WTC11 (cell line): ENCODE measurements around the gene SMARCC2. TPM values are rescaled to one million over a fixed set of nuclear protein-coding genes. Genes with fewer than 3 reads are reported as not detected.
"Not testable (repeated sequence)": the region's sequence is repeated elsewhere in the genome, so short reads cannot be mapped to it uniquely, and the experiment has no call there.

Experiments
- ATAC-seq: fragments of 200-7000 bp; cut with Tn5 transposase; 2 replicates; pipeline ENCODE4 v1.10.0; 2021; ENCODE audit warnings: mild to moderate bottlenecking, moderate library complexity
- CTCF ChIA-PET: fragments of 300-600 bp; sonication (Branson Sonifier 250); formaldehyde crosslinking; loops from one replicate; lab custom pipeline; 2021; ENCODE audit warnings: antibody characterized with exemption; lab: Charles Lee
- POLR2A ChIA-PET: fragments of 350-600 bp; sonication (Branson Sonifier 250); formaldehyde crosslinking; loops from one replicate; lab custom pipeline; 2021; ENCODE audit warnings: antibody characterized with exemption; lab: Charles Lee
- DNase-seq: peaks from one replicate; pipeline ENCODE4 v3.0.0; 2021; ENCODE audit warnings: low spot score
- H3K27ac Mint-ChIP-seq: 2 replicates; pipeline ENCODE4 v1.8.0; 2021; ENCODE audit warnings: mixed read lengths
- H3K27me3 Mint-ChIP-seq: 2 replicates; pipeline ENCODE4 v1.8.0; 2021; ENCODE audit warnings: low read depth, mild to moderate bottlenecking, moderate library complexity, mixed read lengths
- H3K36me3 Mint-ChIP-seq: 2 replicates; pipeline ENCODE4 v1.8.0; 2021; ENCODE audit warnings: mixed read lengths
- H3K4me1 Mint-ChIP-seq: 2 replicates; pipeline ENCODE4 v1.8.0; 2022; ENCODE audit warnings: mixed read lengths
- H3K4me3 Mint-ChIP-seq: 2 replicates; pipeline ENCODE4 v1.8.0; 2021; ENCODE audit warnings: mild to moderate bottlenecking, moderate library complexity, mixed read lengths
- H3K9me3 Mint-ChIP-seq: 2 replicates; pipeline ENCODE4 v1.8.0; 2021; ENCODE audit warnings: mixed read lengths
- FOXP1 ChIP-seq: sonication (generic); formaldehyde crosslinking; IDR thresholded peaks from 2 replicates; pipeline ENCODE4 v1.8.0; 2022; ENCODE audit warnings: missing genetic modification reagents, mild to moderate bottlenecking, moderate library complexity, borderline replicate concordance
- HMGA2 ChIP-seq: fragments of 250-450 bp; sonication (Bioruptor Pico); IDR thresholded peaks from 2 replicates; pipeline ENCODE4 v1.4.0; 2021; ENCODE audit warnings: mild to moderate bottlenecking, moderate library complexity
- NFE2L1 ChIP-seq: sonication (generic); formaldehyde crosslinking; IDR thresholded peaks from 2 replicates; pipeline ENCODE4 v1.8.1; 2023; ENCODE audit warnings: missing genetic modification reagents
- PRRX2 ChIP-seq: fragments of 250-450 bp; sonication (Bioruptor Pico); IDR thresholded peaks from 2 replicates; pipeline ENCODE4 v1.8.0; 2021; ENCODE audit warnings: mild to moderate bottlenecking
- RELA ChIP-seq: sonication (generic); formaldehyde crosslinking; IDR thresholded peaks from 2 replicates; pipeline ENCODE4 v1.8.1; 2022; ENCODE audit warnings: missing genetic modification reagents, mild to moderate bottlenecking, borderline replicate concordance
- ZNF263 ChIP-seq: sonication (generic); formaldehyde crosslinking; IDR thresholded peaks from 2 replicates; pipeline ENCODE4 v1.8.1; 2022; ENCODE audit warnings: low read depth, mild to moderate bottlenecking, moderate library complexity, missing genetic modification reagents
- ZNF671 ChIP-seq: fragments of 250-450 bp; sonication (Bioruptor Pico); IDR thresholded peaks from 2 replicates; pipeline ENCODE4 v1.8.0; 2021; ENCODE audit warnings: mild to moderate bottlenecking
- total RNA-seq: library from RNA; stranded (reverse); gene quantifications from 3 replicates; pipeline ENCODE4 v1.2.3, GENCODE V29; 2021
- TF ChIP-seq, protein P1 (sequence below): fragments of 250-450 bp; sonication (Bioruptor Pico); IDR thresholded peaks from 2 replicates; pipeline ENCODE4 v1.9.0; 2021; ENCODE audit warnings: moderate library complexity, mild to moderate bottlenecking, inconsistent platforms, borderline replicate concordance
- TF ChIP-seq, protein P2 (sequence below): sonication (generic); formaldehyde crosslinking; IDR thresholded peaks from 2 replicates; pipeline ENCODE4 v1.8.1; 2023; ENCODE audit warnings: mild to moderate bottlenecking, missing genetic modification reagents, borderline replicate concordance
- TF ChIP-seq, protein P3 (sequence below): sonication (generic); formaldehyde crosslinking; conservative IDR thresholded peaks from 2 replicates; pipeline ENCODE4 v1.8.1; 2022; ENCODE audit warnings: mild to moderate bottlenecking, missing genetic modification reagents
- TF ChIP-seq, protein P4 (sequence below): fragments of 250-450 bp; sonication (Bioruptor Pico); IDR thresholded peaks from 2 replicates; pipeline ENCODE4 v2.1.2; 2022; ENCODE audit warnings: mild to moderate bottlenecking, moderate library complexity
- TF ChIP-seq, protein P5 (sequence below): sonication (generic); formaldehyde crosslinking; IDR thresholded peaks from 2 replicates; pipeline ENCODE4 v1.8.1; 2022; ENCODE audit warnings: low read depth, mild to moderate bottlenecking, moderate library complexity, missing genetic modification reagents, borderline replicate concordance
- TF ChIP-seq, protein P6 (sequence below): fragments of 250-450 bp; sonication (Bioruptor Pico); IDR thresholded peaks from 2 replicates; pipeline ENCODE4 v1.8.0; 2021; ENCODE audit warnings: mild to moderate bottlenecking
- TF ChIP-seq, protein P7 (sequence below): fragments of 250-450 bp; sonication (Bioruptor Pico); conservative IDR thresholded peaks from 2 replicates; pipeline ENCODE4 v1.9.0; 2021; ENCODE audit warnings: mild to moderate bottlenecking
- TF ChIP-seq, protein P8 (sequence below): fragments of 250-450 bp; sonication (Bioruptor Pico); IDR thresholded peaks from 2 replicates; pipeline ENCODE4 v1.9.0; 2021; ENCODE audit warnings: mild to moderate bottlenecking

The SMARCC2 gene
- total RNA-seq, 1 experiment from 2014 or later, result 76.8 TPM

DNA sequence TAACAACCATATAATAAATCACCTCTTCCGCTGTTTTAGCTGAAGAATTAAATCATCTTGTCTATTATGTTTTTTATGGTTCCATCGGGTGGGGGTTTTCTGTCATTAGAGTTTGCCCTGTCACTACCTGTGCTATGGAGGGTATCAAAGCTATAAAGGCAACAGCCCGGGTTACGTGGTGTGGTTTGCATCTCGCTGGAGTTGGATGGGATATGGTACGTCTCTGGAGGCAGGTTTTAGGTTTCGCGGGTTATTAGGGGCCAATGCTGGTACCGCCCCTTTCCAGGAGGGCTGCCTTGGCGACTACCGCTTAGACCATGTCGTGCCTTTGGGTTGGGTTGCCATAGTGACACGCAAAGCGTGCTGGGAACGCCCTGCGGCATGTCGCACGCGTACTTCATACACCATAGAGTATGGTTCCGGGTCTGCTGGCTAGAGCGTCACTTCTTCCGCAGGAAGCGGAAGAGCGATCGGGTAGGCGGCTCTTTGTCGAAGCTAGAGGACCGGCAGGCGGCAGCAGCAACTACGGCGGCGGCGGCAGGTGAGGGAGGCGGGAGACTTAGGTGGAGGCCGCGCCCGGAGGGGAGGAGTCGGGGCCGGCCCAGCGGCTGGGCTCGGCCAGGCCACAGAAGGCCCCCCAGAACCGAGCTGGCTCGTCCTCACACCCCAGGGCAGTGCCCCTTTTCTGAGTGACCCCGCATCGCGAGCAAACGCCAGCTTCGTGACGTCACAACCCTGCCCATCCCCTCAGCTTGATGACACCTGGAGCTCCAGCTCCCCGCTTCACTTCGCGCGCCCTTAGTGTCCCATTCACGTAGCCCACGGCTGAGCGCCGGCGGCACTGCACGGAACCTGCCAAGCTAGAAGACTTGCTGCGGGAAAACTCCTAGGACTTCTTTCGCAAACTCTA is 71.2 kb downstream of the SMARCC2 start, which contains the start of gene ZC3H10 (continued):
- TF ChIP-seq FOXP1 (CRISPR knock-in tag) (peak; percentile 96), HMGA2 (CRISPR knock-in tag) (no peak), NFE2L1 (CRISPR knock-in tag) (0 out of 2 replicates have a peak, but pooled peaks have one; percentile 60), ZNF263 (CRISPR knock-in tag) (peak; percentile 77; the same call in 1 of the 2 replicates), PRRX2 (CRISPR knock-in tag) (peak; percentile 100), RELA (CRISPR knock-in tag) (0 out of 2 replicates have a peak, but pooled peaks have one; percentile 19)
- TF ChIP-seq, protein P1, sequence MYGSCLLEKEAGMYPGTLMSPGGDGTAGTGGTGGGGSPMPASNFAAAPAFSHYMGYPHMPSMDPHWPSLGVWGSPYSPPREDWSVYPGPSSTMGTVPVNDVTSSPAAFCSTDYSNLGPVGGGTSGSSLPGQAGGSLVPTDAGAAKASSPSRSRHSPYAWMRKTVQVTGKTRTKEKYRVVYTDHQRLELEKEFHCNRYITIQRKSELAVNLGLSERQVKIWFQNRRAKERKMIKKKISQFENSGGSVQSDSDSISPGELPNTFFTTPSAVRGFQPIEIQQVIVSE (CRISPR knock-in tag), result no peak
- TF ChIP-seq, protein P2, sequence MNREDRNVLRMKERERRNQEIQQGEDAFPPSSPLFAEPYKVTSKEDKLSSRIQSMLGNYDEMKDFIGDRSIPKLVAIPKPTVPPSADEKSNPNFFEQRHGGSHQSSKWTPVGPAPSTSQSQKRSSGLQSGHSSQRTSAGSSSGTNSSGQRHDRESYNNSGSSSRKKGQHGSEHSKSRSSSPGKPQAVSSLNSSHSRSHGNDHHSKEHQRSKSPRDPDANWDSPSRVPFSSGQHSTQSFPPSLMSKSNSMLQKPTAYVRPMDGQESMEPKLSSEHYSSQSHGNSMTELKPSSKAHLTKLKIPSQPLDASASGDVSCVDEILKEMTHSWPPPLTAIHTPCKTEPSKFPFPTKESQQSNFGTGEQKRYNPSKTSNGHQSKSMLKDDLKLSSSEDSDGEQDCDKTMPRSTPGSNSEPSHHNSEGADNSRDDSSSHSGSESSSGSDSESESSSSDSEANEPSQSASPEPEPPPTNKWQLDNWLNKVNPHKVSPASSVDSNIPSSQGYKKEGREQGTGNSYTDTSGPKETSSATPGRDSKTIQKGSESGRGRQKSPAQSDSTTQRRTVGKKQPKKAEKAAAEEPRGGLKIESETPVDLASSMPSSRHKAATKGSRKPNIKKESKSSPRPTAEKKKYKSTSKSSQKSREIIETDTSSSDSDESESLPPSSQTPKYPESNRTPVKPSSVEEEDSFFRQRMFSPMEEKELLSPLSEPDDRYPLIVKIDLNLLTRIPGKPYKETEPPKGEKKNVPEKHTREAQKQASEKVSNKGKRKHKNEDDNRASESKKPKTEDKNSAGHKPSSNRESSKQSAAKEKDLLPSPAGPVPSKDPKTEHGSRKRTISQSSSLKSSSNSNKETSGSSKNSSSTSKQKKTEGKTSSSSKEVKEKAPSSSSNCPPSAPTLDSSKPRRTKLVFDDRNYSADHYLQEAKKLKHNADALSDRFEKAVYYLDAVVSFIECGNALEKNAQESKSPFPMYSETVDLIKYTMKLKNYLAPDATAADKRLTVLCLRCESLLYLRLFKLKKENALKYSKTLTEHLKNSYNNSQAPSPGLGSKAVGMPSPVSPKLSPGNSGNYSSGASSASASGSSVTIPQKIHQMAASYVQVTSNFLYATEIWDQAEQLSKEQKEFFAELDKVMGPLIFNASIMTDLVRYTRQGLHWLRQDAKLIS, result peak; percentile 99
- TF ChIP-seq, protein P3, sequence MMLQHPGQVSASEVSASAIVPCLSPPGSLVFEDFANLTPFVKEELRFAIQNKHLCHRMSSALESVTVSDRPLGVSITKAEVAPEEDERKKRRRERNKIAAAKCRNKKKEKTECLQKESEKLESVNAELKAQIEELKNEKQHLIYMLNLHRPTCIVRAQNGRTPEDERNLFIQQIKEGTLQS (CRISPR knock-in tag), result no peak
- TF ChIP-seq, protein P4, sequence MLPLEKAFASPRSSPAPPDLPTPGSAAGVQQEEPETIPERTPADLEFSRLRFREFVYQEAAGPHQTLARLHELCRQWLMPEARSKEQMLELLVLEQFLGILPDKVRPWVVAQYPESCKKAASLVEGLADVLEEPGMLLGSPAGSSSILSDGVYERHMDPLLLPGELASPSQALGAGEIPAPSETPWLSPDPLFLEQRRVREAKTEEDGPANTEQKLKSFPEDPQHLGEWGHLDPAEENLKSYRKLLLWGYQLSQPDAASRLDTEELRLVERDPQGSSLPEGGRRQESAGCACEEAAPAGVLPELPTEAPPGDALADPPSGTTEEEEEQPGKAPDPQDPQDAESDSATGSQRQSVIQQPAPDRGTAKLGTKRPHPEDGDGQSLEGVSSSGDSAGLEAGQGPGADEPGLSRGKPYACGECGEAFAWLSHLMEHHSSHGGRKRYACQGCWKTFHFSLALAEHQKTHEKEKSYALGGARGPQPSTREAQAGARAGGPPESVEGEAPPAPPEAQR, result no peak; the same call in 1 of the 2 replicates
- TF ChIP-seq, protein P5, sequence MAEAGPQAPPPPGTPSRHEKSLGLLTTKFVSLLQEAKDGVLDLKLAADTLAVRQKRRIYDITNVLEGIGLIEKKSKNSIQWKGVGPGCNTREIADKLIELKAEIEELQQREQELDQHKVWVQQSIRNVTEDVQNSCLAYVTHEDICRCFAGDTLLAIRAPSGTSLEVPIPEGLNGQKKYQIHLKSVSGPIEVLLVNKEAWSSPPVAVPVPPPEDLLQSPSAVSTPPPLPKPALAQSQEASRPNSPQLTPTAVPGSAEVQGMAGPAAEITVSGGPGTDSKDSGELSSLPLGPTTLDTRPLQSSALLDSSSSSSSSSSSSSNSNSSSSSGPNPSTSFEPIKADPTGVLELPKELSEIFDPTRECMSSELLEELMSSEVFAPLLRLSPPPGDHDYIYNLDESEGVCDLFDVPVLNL, result no peak

DNA sequence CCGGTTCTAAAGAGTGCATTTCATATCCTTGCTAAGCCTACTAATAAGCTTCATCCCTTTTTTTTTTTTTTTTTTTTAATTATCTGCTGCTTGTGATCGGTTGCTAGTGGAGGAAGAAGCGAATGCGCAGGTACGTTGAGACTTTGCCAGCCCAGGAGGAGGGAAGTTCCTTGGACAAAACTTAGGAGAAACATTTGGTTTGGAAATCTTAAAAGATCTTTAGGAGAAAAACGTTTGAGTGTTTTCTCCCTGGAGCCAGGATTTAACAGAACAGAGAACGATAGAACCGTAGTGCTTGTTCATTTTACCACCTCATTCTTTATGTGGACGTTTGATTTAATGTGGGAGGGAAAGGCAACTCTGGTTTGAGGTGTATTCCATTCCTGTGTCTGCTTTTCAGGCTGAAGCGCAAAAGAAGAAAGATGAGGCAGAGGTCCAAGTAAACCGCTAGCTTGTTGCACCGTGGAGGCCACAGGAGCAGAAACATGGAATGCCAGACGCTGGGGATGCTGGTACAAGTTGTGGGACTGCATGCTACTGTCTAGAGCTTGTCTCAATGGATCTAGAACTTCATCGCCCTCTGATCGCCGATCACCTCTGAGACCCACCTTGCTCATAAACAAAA is 72.1 kb downstream of the SMARCC2 start:
- TF ChIP-seq, protein P6, sequence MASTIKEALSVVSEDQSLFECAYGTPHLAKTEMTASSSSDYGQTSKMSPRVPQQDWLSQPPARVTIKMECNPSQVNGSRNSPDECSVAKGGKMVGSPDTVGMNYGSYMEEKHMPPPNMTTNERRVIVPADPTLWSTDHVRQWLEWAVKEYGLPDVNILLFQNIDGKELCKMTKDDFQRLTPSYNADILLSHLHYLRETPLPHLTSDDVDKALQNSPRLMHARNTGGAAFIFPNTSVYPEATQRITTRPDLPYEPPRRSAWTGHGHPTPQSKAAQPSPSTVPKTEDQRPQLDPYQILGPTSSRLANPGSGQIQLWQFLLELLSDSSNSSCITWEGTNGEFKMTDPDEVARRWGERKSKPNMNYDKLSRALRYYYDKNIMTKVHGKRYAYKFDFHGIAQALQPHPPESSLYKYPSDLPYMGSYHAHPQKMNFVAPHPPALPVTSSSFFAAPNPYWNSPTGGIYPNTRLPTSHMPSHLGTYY, result peak; percentile 16; the same call in 1 of the 2 replicates
- TF ChIP-seq, protein P7, sequence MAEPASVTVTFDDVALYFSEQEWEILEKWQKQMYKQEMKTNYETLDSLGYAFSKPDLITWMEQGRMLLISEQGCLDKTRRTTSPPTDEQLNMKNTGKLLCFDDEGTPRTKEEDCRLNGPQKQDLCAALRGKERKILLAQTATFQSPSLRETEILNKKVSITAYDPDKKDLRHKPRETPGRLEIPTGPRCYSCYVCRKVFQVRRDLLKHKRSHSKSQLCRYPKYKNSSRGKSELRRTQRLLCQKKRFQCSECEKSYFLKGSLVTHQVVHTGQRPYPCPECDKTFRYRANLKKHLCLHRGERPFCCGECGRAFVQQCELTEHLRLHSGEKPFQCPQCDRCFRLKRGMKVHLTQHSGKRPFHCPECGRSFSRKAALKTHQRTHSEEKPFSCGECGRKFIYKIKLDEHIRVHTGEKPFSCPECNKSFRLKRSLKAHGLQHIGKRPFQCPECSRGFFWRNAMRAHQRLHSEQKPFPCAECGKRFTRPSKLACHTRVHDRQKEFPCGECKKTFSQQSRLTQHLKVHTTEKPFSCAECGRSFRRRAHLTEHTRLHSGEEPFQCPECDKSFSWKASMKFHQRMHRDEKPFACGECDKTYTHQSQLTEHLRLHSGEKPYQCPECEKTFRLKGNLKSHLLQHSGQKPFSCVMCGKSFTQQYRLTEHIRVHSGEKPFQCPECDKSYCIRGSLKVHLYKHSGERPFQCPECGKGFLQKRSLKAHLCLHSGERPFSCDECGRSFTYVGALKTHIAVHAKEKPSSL (CRISPR knock-in tag), result peak; percentile 49; the same call in 1 of the 2 replicates
- TF ChIP-seq, protein P8, sequence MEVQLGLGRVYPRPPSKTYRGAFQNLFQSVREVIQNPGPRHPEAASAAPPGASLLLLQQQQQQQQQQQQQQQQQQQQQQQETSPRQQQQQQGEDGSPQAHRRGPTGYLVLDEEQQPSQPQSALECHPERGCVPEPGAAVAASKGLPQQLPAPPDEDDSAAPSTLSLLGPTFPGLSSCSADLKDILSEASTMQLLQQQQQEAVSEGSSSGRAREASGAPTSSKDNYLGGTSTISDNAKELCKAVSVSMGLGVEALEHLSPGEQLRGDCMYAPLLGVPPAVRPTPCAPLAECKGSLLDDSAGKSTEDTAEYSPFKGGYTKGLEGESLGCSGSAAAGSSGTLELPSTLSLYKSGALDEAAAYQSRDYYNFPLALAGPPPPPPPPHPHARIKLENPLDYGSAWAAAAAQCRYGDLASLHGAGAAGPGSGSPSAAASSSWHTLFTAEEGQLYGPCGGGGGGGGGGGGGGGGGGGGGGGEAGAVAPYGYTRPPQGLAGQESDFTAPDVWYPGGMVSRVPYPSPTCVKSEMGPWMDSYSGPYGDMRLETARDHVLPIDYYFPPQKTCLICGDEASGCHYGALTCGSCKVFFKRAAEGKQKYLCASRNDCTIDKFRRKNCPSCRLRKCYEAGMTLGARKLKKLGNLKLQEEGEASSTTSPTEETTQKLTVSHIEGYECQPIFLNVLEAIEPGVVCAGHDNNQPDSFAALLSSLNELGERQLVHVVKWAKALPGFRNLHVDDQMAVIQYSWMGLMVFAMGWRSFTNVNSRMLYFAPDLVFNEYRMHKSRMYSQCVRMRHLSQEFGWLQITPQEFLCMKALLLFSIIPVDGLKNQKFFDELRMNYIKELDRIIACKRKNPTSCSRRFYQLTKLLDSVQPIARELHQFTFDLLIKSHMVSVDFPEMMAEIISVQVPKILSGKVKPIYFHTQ (CRISPR knock-in tag), result 0 out of 2 replicates have a peak, but pooled peaks have one; percentile 14
- peak; percentile 68; the same call in 1 of the 2 replicates for TF ChIP-seq ZNF671 (CRISPR knock-in tag)
- POLR2A ChIA-PET, result interaction anchor here (0.6 to 3.6 kb wide), 13 partner anchors 9 to 593 kb away, joined by 3 to 71 read pairs (median 5); partner anchors contain the start of genes CNPY2, ESYT1, MYL6 and MYL6B
- not testable (repeated sequence) for H3K27me3 Mint-ChIP-seq, ATAC-seq, H3K9me3 Mint-ChIP-seq, DNase-seq
- Mint-ChIP-seq H3K36me3 (peaks cover 47% of the 10 kb centered on the region), H3K4me1 (peaks cover 21% of the 10 kb centered on the region), H3K4me3 (peak overlapping the region; percentile 100), H3K27ac (peak overlapping the region; percentile 100)
- CTCF ChIA-PET, result interaction anchor here (0.6 to 4.3 kb wide), 5 partner anchors 13 to 1011 kb away, joined by 3 to 95 read pairs (median 22); partner anchors contain the start of genes LRP1, MYL6, PA2G4 and SMARCC2
